Measurements from ENCODE around the gene CBX6.

CBX6 gene

GRCh38 chr22:38837414-38837928 lies 34.5 kb downstream of the CBX6 start:
- no peak for DNase-seq

- DNase-seq, result no peak
Measured at GRCh38 chr22:38835888-38836301, 36.1 kb downstream of the CBX6 start.

GRCh38 chr22:38834991-38835390 lies 37.0 kb downstream of the CBX6 start:
- DNase-seq, result no peak

- DNase-seq, result no peak
Measured at GRCh38 chr22:38834215-38834953, 37.6 kb downstream of the CBX6 start.

GRCh38 chr22:38833061-38833460 lies 39.0 kb downstream of the CBX6 start:
- no peak for DNase-seq

GRCh38 chr22:38832005-38832978 lies 39.7 kb downstream of the CBX6 start:
- no peak for DNase-seq

GRCh38 chr22:38831166-38831945 lies 40.7 kb downstream of the CBX6 start:
- DNase-seq, result no peak

GRCh38 chr22:38830845-38831108 lies 41.2 kb downstream of the CBX6 start:
- DNase-seq, result no peak

- DNase-seq, result no peak
Measured at GRCh38 chr22:38830026-38830844, 41.8 kb downstream of the CBX6 start.

GRCh38 chr22:38829485-38829884 lies 42.5 kb downstream of the CBX6 start:
- DNase-seq, result no peak

- DNase-seq, result no peak
Measured at GRCh38 chr22:38828616-38829205, 43.3 kb downstream of the CBX6 start.

- no peak for DNase-seq
Measured at GRCh38 chr22:38828191-38828590, 43.8 kb downstream of the CBX6 start.

GRCh38 chr22:38827510-38827909 lies 44.5 kb downstream of the CBX6 start:
- DNase-seq, result no peak

GRCh38 chr22:38826801-38827200 lies 45.2 kb downstream of the CBX6 start:
- DNase-seq, result no peak

GRCh38 chr22:38826386-38826785 lies 45.6 kb downstream of the CBX6 start:
- DNase-seq, result no peak

GRCh38 chr22:38824585-38824984 lies 47.4 kb downstream of the CBX6 start:
- DNase-seq, result peak; percentile 42

- no peak for DNase-seq
Measured at GRCh38 chr22:38823637-38824036, 48.4 kb downstream of the CBX6 start.

GRCh38 chr22:38823076-38823475 lies 48.9 kb downstream of the CBX6 start:
- no peak for DNase-seq

- DNase-seq, result no peak
Measured at GRCh38 chr22:38820020-38820419, 52.0 kb downstream of the CBX6 start.

GRCh38 chr22:38819387-38819940 lies 52.6 kb downstream of the CBX6 start:
- no peak for DNase-seq

GRCh38 chr22:38817196-38817595 lies 54.8 kb downstream of the CBX6 start:
- no peak for DNase-seq

GRCh38 chr22:38815842-38816241 lies 56.2 kb downstream of the CBX6 start:
- DNase-seq, result no peak

Data from T1000 (cell line).